ENCODE data around the gene LPCAT3.

The LPCAT3 gene

DNA sequence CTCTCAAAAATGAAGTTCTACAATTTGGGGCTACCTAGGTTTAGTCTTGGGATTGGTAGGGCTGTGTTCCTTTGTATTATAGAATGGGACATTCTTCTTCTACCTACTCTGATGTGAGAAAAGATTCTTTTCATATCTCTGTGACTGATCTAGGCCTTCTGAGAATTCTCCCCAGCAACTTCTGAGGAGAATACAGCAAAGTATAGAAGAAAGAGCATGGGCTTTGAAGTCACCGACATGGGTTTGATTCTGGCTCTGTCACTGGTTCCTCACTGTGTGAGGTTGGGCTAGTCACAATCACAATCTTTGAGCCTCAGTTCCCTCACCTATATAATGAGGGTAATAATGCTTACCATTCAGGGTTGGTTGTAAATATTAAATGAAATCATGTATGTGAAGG, 85.5 kb downstream of the LPCAT3 start:
- DNase-seq (ENCODE audit: low read depth): no peak
- TF ChIP-seq, protein P1, sequence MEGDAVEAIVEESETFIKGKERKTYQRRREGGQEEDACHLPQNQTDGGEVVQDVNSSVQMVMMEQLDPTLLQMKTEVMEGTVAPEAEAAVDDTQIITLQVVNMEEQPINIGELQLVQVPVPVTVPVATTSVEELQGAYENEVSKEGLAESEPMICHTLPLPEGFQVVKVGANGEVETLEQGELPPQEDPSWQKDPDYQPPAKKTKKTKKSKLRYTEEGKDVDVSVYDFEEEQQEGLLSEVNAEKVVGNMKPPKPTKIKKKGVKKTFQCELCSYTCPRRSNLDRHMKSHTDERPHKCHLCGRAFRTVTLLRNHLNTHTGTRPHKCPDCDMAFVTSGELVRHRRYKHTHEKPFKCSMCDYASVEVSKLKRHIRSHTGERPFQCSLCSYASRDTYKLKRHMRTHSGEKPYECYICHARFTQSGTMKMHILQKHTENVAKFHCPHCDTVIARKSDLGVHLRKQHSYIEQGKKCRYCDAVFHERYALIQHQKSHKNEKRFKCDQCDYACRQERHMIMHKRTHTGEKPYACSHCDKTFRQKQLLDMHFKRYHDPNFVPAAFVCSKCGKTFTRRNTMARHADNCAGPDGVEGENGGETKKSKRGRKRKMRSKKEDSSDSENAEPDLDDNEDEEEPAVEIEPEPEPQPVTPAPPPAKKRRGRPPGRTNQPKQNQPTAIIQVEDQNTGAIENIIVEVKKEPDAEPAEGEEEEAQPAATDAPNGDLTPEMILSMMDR (IDR thresholded peaks at IDR 0.05; ENCODE audit: low read depth, low read length): no peak
- TF ChIP-seq, protein P2, sequence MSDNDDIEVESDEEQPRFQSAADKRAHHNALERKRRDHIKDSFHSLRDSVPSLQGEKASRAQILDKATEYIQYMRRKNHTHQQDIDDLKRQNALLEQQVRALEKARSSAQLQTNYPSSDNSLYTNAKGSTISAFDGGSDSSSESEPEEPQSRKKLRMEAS (IDR thresholded peaks at IDR 0.05; ENCODE audit: low read depth, low read length): no peak
- TF ChIP-seq POLR2A (IDR thresholded peaks at IDR 0.05; ENCODE audit: extremely low read depth, insufficient read length) (no peak), MYC (IDR thresholded peaks at IDR 0.05; ENCODE audit: low read depth, low read length) (no peak)
- H3K4me3 ChIP-seq (ENCODE audit: low read depth, low read length): no peak overlapping the region

DNA sequence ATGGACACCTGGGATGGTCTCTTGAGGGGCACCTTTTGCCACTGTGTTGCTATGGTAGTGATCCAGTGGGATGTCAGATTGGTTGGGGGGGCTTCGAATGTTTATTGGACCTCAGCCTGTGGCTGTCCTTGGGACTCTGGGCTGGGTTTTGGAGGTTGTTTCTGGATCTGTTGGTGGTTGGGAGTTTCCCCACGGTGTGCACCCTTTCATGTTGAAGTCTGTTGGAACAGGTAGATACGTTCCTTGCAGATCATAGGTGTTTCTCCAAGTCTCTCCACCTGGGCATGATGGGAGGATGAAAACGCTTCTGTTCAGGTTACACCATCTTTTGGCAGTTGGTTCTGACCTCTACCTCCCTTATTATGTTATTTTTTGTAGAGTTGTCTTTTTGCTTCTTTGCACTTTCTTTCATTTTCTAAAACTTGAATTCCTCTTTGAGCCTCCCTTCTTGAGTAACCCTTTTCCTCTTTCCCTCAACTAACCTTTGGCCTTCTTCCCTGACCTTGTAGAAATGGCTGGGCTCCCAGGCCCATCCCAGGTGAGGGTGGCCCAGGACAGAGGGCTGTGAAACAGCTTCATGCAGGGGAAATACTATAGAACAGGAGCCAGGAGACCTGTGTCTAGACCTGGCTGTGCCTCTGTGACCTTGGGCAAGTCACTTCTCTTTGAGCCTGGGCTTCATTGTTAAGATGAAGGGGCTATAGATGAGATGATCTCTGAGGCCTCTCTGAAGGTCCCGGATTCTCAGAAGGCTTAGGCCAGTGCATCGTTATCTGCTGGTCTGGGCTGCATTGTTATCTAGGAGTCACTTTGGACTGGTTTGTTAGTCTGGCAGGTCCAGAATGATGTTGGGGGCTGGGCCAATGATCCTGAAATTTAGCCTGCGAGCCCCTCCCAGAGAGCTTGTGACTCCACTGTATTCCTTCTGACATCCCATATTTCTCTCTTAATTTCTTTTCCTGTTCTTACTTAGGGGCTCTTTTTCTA, 88.5 kb downstream of the LPCAT3 start:
- H3K4me3 ChIP-seq (ENCODE audit: low read depth, low read length): no peak overlapping the region

DNA sequence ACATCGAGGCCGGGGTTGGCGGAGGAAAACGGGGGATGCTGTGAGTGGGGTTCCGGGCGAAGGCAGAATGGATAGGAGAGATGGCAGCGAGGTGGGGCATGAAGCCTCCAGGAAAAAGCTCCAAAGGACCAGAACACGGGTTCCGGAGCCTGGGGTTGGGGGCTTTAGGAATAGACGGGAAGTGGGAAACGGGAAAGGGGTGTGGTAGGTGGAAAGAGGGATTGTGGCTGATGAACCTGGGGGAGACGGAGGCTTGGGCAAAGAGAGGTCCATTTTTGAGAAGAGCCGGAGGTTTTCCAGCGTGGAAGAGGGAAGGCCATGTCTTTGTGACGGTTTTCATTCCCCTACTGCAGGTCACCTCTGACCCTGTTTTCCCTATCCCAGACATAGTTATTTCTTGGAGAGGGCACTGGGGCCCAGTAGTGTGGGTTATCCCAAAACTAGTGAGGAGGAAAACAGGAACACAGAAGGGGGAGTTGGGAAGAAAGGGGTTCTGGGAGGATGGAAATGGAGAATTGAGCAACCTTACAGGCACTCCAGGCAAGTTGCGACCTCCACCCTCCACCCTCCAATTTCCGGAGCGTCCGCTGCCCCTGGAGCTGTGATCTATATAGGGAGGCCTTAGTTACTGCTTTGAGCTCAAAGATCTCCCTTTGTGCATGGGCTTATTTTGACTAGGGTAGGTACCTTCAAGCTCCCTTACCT, 89.4 kb downstream of the LPCAT3 start:
- DNase-seq (ENCODE audit: low read depth): no peak
- TF ChIP-seq MYC (IDR thresholded peaks at IDR 0.05; ENCODE audit: low read depth, low read length): no peak
- no peak for TF ChIP-seq POLR2A (IDR thresholded peaks at IDR 0.05; ENCODE audit: extremely low read depth, insufficient read length)
- TF ChIP-seq, protein P1 (IDR thresholded peaks at IDR 0.05; ENCODE audit: low read depth, low read length): no peak
- TF ChIP-seq, protein P2 (IDR thresholded peaks at IDR 0.05; ENCODE audit: low read depth, low read length): no peak
- peak overlapping the region; percentile 25 for H3K4me3 ChIP-seq (ENCODE audit: low read depth, low read length)

More for the DNA sequence above, 88.5 kb downstream of the LPCAT3 start:
- TF ChIP-seq POLR2A (IDR thresholded peaks at IDR 0.05; ENCODE audit: extremely low read depth, insufficient read length): no peak
- TF ChIP-seq, protein P2 (IDR thresholded peaks at IDR 0.05; ENCODE audit: low read depth, low read length): no peak
- no peak for TF ChIP-seq MYC (IDR thresholded peaks at IDR 0.05; ENCODE audit: low read depth, low read length)
- TF ChIP-seq, protein P1 (IDR thresholded peaks at IDR 0.05; ENCODE audit: low read depth, low read length): no peak
- no peak for DNase-seq (ENCODE audit: low read depth)

DNA sequence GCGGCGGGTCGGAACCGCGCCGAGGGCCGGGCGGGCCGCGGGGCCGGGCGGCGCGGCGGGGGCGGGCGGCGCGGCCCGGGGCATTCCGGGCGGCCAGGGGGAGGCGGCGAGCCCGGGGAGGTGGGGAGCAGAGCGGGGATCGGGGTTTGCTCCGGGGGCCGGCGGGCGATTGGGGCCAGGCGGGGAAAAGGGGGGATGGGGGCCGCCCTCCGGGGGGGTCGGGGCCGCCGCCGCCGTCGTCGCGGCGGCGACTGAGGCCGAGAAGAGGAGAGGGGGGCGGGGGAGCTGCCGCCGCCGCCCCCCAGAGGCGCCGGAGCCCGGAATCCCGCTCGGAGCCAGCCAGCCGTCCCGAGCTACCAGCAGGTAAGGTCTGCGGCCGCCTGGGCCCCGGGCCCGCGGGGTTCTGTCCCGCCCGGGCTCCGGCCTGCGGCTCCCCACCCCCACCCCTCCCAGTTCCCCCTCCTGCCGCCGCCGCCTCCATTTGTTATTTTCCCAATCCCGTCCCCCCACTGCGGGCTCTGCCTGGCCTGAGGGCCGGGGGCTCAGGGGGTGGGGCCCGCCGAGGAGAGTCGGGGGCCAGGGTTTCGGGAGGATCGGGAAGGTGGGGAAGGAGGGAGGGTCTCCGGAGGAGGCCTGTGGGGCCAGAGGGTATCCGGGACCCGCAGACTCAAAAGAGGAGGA, 90.1 kb downstream of the LPCAT3 start:
- peak overlapping the region; percentile 25 for H3K4me3 ChIP-seq (ENCODE audit: low read depth, low read length)
- DNase-seq (ENCODE audit: low read depth): no peak
- TF ChIP-seq, protein P1 (IDR thresholded peaks at IDR 0.05; ENCODE audit: low read depth, low read length): no peak
- TF ChIP-seq POLR2A (IDR thresholded peaks at IDR 0.05; ENCODE audit: extremely low read depth, insufficient read length) (no peak), MYC (IDR thresholded peaks at IDR 0.05; ENCODE audit: low read depth, low read length) (no peak)
- TF ChIP-seq, protein P2 (IDR thresholded peaks at IDR 0.05; ENCODE audit: low read depth, low read length): no peak

DNA sequence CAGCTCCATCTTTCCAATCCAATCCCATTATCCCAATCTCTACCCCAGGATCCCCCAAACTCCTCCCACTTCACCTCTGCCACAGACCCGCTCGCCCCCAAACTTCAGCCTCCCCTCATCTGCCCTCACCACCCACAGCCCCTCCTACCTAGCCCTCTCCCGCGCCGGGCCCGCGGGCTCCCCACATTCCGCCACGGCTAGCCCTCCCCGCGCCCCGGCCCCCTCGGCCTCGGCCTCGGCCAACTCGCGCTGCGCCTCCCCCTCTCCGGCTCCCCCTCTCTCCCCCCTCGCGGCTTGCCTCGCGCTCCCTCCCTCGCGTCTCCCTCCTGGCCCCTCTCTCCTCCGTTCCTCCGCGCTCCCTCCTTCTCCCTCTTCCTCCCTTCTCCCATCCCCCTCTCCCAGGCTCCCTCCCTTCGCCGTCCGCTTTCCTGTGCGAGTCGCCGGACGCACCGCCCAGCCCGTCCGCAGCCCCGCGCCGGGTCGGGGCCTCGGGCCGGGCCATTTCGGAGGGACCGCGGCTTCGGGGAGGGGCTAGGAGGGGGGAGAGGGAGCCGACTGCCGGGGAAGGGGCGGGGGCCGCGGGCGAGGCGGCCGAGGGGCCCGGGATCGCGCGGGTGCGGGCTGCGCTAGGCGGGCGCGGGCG, 90.8 kb downstream of the LPCAT3 start, which contains the start of gene ATN1:
TSS of gene ATN1 (plus strand) at position 581 of the 643 bp plus-strand sequence. CDS start 6,043 bp downstream, outside the sequence.
- TF ChIP-seq MYC (IDR thresholded peaks at IDR 0.05; ENCODE audit: low read depth, low read length) (peak; percentile 45; the same call in 1 of the 2 replicates), POLR2A (IDR thresholded peaks at IDR 0.05; ENCODE audit: extremely low read depth, insufficient read length) (peak; percentile 29)
- TF ChIP-seq, protein P1 (IDR thresholded peaks at IDR 0.05; ENCODE audit: low read depth, low read length): no peak
- TF ChIP-seq, protein P2 (IDR thresholded peaks at IDR 0.05; ENCODE audit: low read depth, low read length): no peak
- peak; percentile 59 for DNase-seq (ENCODE audit: low read depth)
- H3K4me3 ChIP-seq (ENCODE audit: low read depth, low read length): peak within 1 kb of the TSS; percentile 43
